Progenitor cell of endocrine pancreas (in vitro differentiated cells): ENCODE results near the gene ART1. TPM values are rescaled to one million over a fixed set of nuclear protein-coding genes. Genes with fewer than 3 reads are reported as not detected.

Experiments
- DNase-seq: peaks from one replicate; pipeline ENCODE4 v3.0.0; 2021; ENCODE audit warnings: low spot score; ENCODE audit not compliant: unreplicated experiment
- H3K27ac Mint-ChIP-seq: 2 replicates; pipeline ENCODE4 v1.8.0; 2021; ENCODE audit warnings: mild to moderate bottlenecking, moderate library complexity, mixed read lengths
- H3K27me3 Mint-ChIP-seq: 2 replicates; pipeline ENCODE4 v1.8.0; 2021; ENCODE audit warnings: mixed read lengths
- H3K36me3 Mint-ChIP-seq: 2 replicates; pipeline ENCODE4 v1.8.0; 2022; ENCODE audit warnings: mixed read lengths; ENCODE audit not compliant: insufficient read depth
- H3K4me1 Mint-ChIP-seq: 2 replicates; pipeline ENCODE4 v1.8.0; 2021; ENCODE audit warnings: low read depth, mixed read lengths
- H3K4me3 Mint-ChIP-seq: 2 replicates; pipeline ENCODE4 v1.8.0; 2021; ENCODE audit warnings: low read depth, mild to moderate bottlenecking, moderate library complexity, mixed read lengths
- H3K9me3 Mint-ChIP-seq: 2 replicates; pipeline ENCODE4 v1.8.0; 2021; ENCODE audit warnings: low read depth, mixed read lengths
- CTCF ChIP-seq: fragments of 200-600 bp; sonication (generic); IDR thresholded peaks from one replicate; pipeline ENCODE4 v1.5.0; 2021; ENCODE audit warnings: antibody characterized with exemption, mild to moderate bottlenecking; ENCODE audit not compliant: unreplicated experiment
- total RNA-seq: library from RNA; stranded (reverse); gene quantifications from 2 replicates; pipeline ENCODE4 v1.2.1, GENCODE V29; 2021

Gene ART1
- total RNA-seq, 1 donor from 2014 or later, result not detected

GRCh38 chr11:3609416-3610265, 35.3 kb upstream of the ART1 start:
- TF ChIP-seq CTCF, result peak; percentile 92
- no peak for DNase-seq
- Mint-ChIP-seq H3K27me3 (peaks cover 10% of the 10 kb centered on the region), H3K9me3 (peaks cover 4% of the 10 kb centered on the region), H3K4me3 (no peak overlapping the region), H3K36me3 (no peaks in the 10 kb centered on the region), H3K4me1 (peaks cover 3% of the 10 kb centered on the region), H3K27ac (no peak overlapping the region)

GRCh38 chr11:3610846-3611245, 34.1 kb upstream of the ART1 start:
- no peak overlapping the region for H3K4me3 Mint-ChIP-seq
- TF ChIP-seq CTCF, result no peak
- peaks cover 4% of the 10 kb centered on the region for H3K9me3 Mint-ChIP-seq
- no peak for DNase-seq
- peaks cover 10% of the 10 kb centered on the region for H3K27me3 Mint-ChIP-seq
- no peaks in the 10 kb centered on the region for H3K4me1 Mint-ChIP-seq
- H3K27ac Mint-ChIP-seq, result no peak overlapping the region
- no peaks in the 10 kb centered on the region for H3K36me3 Mint-ChIP-seq

- Mint-ChIP-seq H3K9me3 (peaks cover 4% of the 10 kb centered on the region), H3K36me3 (no peaks in the 10 kb centered on the region), H3K4me1 (no peaks in the 10 kb centered on the region), H3K27ac (no peak overlapping the region), H3K4me3 (no peak overlapping the region), H3K27me3 (peaks cover 14% of the 10 kb centered on the region)
- no peak for TF ChIP-seq CTCF
- no peak for DNase-seq
These were observed 32.8 kb upstream of the ART1 start for GRCh38 chr11:3611976-3612678.

- DNase-seq, result no peak
- H3K4me1 Mint-ChIP-seq, result peaks cover 3% of the 10 kb centered on the region
- no peaks in the 10 kb centered on the region for H3K36me3 Mint-ChIP-seq
- H3K4me3 Mint-ChIP-seq, result no peak overlapping the region
- no peak overlapping the region for H3K27ac Mint-ChIP-seq
- peaks cover 4% of the 10 kb centered on the region for H3K9me3 Mint-ChIP-seq
- no peak for TF ChIP-seq CTCF
- peaks cover 16% of the 10 kb centered on the region for H3K27me3 Mint-ChIP-seq
These were observed 30.8 kb upstream of the ART1 start for GRCh38 chr11:3613998-3614741.

- no peak overlapping the region for H3K27ac Mint-ChIP-seq
- no peaks in the 10 kb centered on the region for H3K36me3 Mint-ChIP-seq
- no peak overlapping the region for H3K4me3 Mint-ChIP-seq
- peaks cover 3% of the 10 kb centered on the region for H3K4me1 Mint-ChIP-seq
- no peak for DNase-seq
- no peak for TF ChIP-seq CTCF
- H3K9me3 Mint-ChIP-seq, result peaks cover 4% of the 10 kb centered on the region
- peaks cover 16% of the 10 kb centered on the region for H3K27me3 Mint-ChIP-seq
These were observed 30.2 kb upstream of the ART1 start for GRCh38 chr11:3614742-3615171.
